HepG2 (cell line): ENCODE measurements around the gene PNPLA2. TPM values are rescaled to one million over a fixed set of nuclear protein-coding genes. Genes with fewer than 3 reads are reported as not detected.

Experiments used
- CHD4 ChIP-seq: fragments of 200-600 bp; sonication (generic); IDR thresholded peaks from 2 replicates; pipeline ENCODE4 v1.7.0; 2017; ENCODE audit warnings: mild to moderate bottlenecking, low read length, borderline replicate concordance
- EHMT2 ChIP-seq: fragments of 200-600 bp; sonication (generic); IDR thresholded peaks from 2 replicates; pipeline ENCODE4 v1.7.0; 2017; ENCODE audit warnings: antibody characterized with exemption, low read depth, low read length, borderline replicate concordance
- GTF3A ChIP-seq: sonication (generic); formaldehyde crosslinking; conservative IDR thresholded peaks from 2 replicates; pipeline ENCODE4 v1.4.0; 2020; ENCODE audit warnings: mild to moderate bottlenecking, missing genetic modification reagents
- MAFF ChIP-seq: IDR thresholded peaks from 2 replicates; pipeline ENCODE4 v1.6.1; 2011; ENCODE audit warnings: low read depth, low read length, improper control_type of control experiment
- NR2F1 ChIP-seq, 2 experiments: fragments of 450-650 bp in 1 of 2; formaldehyde crosslinking in 1 of 2; IDR thresholded peaks; 2 replicates each; pipeline versions ENCODE4 v1.5.0 to v1.6.1; 2016 to 2020; ENCODE audit warnings: mild to moderate bottlenecking in 1 of 2, missing compliant biosample characterization in 1 of 2, missing genetic modification reagents in 1 of 2, moderate library complexity in 1 of 2
- RAD21 ChIP-seq: fragments of 450-650 bp; formaldehyde crosslinking; IDR thresholded peaks from 2 replicates; pipeline ENCODE4 v1.5.0; 2020; ENCODE audit warnings: mild to moderate bottlenecking
- SNRNP70 ChIP-seq: fragments of 200-400 bp; formaldehyde crosslinking; IDR thresholded peaks from 2 replicates; pipeline ENCODE4 v1.6.1; 2017; ENCODE audit warnings: mild to moderate bottlenecking, low read depth, low read length, moderate library complexity
- SOX6 ChIP-seq, 2 experiments: fragments of 450-650 bp in 1 of 2; sonication (generic) in 1 of 2; formaldehyde crosslinking in 1 of 2; IDR thresholded peaks; 2 replicates each; pipeline versions ENCODE4 v1.4.0 to v1.6.1; 2017 to 2020; ENCODE audit warnings: antibody characterized with exemption in 1 of 2, mild to moderate bottlenecking in 1 of 2, missing genetic modification reagents in 1 of 2
- SRSF1 ChIP-seq: fragments of 200-400 bp; formaldehyde crosslinking; optimal IDR thresholded peaks from 2 replicates; pipeline ENCODE3; 2017; ENCODE audit warnings: mild to moderate bottlenecking, low read depth, low read length, moderate library complexity
- TAF1 ChIP-seq: sonication (generic); formaldehyde crosslinking; IDR thresholded peaks from 2 replicates; pipeline ENCODE4 v1.4.0; 2020; ENCODE audit warnings: missing genetic modification reagents
- ZBTB2 ChIP-seq: sonication (generic); formaldehyde crosslinking; IDR thresholded peaks from 2 replicates; pipeline ENCODE4 v1.8.0; 2022; ENCODE audit warnings: low read depth, missing genetic modification reagents
- ZBTB8A ChIP-seq: sonication (generic); formaldehyde crosslinking; IDR thresholded peaks from 2 replicates; pipeline ENCODE4 v1.4.0; 2020; ENCODE audit warnings: mild to moderate bottlenecking, low read depth, missing genetic modification reagents, borderline replicate concordance
- ZFYVE20 ChIP-seq: sonication (generic); formaldehyde crosslinking; IDR thresholded peaks from 2 replicates; pipeline ENCODE4 v1.8.0; 2023; ENCODE audit warnings: low read depth, mild to moderate bottlenecking, moderate library complexity, missing genetic modification reagents, borderline replicate concordance
- ZNF263 ChIP-seq: sonication (generic); formaldehyde crosslinking; IDR thresholded peaks from 2 replicates; pipeline ENCODE4 v1.4.0; 2020; ENCODE audit warnings: missing genetic modification reagents
- ZNF33A ChIP-seq: sonication (generic); formaldehyde crosslinking; IDR thresholded peaks from 2 replicates; pipeline ENCODE4 v1.5.1; 2020; ENCODE audit warnings: missing genetic modification reagents, mild to moderate bottlenecking, moderate library complexity, borderline replicate concordance
- ZNF383 ChIP-seq: sonication (generic); formaldehyde crosslinking; IDR thresholded peaks from 2 replicates; pipeline ENCODE4 v1.4.0; 2020; ENCODE audit warnings: missing genetic modification reagents, mild to moderate bottlenecking, borderline replicate concordance
- ZNF598 ChIP-seq: sonication (generic); formaldehyde crosslinking; IDR thresholded peaks from 2 replicates; pipeline ENCODE4 v1.5.1; 2020; ENCODE audit warnings: mild to moderate bottlenecking, missing genetic modification reagents, borderline replicate concordance
- ZSCAN29 ChIP-seq: sonication (generic); formaldehyde crosslinking; conservative IDR thresholded peaks from 2 replicates; pipeline ENCODE4 v1.4.0; 2020; ENCODE audit warnings: mild to moderate bottlenecking, missing genetic modification reagents
- polyA plus RNA-seq, 8 experiments: library from polyadenylated mRNA; depleted of rRNA in 3 of 8; stranded (reverse) in 7 of 8; unstranded in 1 of 8; fragments of >200 nt; fragmentation: Illumina TruSeq in 4 of 8; extraction: Trizol in 4 of 8; gene quantifications; 2 replicates each; pipeline versions ENCODE4 v1.2.1 to v1.2.3, GENCODE V29; 2011 to 2016; ENCODE audit warnings: low read depth in 4 of 8, missing spikeins in 1 of 8, mixed read lengths in 1 of 8; ENCODE audit not compliant: insufficient read depth in 1 of 8
- total RNA-seq, 5 experiments: library from RNA; depleted of rRNA; stranded (reverse); fragments of >200 nt; fragmentation: Illumina TruSeq; extraction: Trizol; gene quantifications; 2 replicates each; pipeline ENCODE4 v1.2.3, GENCODE V29; 2016; ENCODE audit warnings: low read depth in 1 of 5
- TF ChIP-seq, protein P1 (sequence below): IDR thresholded peaks from 2 replicates; pipeline ENCODE4 v1.6.1; 2016; ENCODE audit warnings: mild to moderate bottlenecking, missing biosample characterization, missing genetic modification reagents
- TF ChIP-seq, protein P2 (sequence below): IDR thresholded peaks from 2 replicates; pipeline ENCODE4 v1.6.1; 2016; ENCODE audit warnings: control low read depth
- TF ChIP-seq, protein P3 (sequence below): sonication (generic); formaldehyde crosslinking; IDR thresholded peaks from 2 replicates; pipeline ENCODE4 v1.4.0; 2020; ENCODE audit warnings: missing genetic modification reagents

The PNPLA2 gene
- total and polyA plus RNA-seq, 2 of the 13 experiments (the other 11 are each of a cell fraction or from before 2014, with no cell fraction given), result 10.5 to 43.2 TPM

- no peak for TF ChIP-seq SNRNP70
- TF ChIP-seq CHD4, result no peak
- TF ChIP-seq NR2F1 (CRISPR knock-in tag; IDR thresholded peaks at IDR 0.05), result no peak
- TF ChIP-seq, protein P1, sequence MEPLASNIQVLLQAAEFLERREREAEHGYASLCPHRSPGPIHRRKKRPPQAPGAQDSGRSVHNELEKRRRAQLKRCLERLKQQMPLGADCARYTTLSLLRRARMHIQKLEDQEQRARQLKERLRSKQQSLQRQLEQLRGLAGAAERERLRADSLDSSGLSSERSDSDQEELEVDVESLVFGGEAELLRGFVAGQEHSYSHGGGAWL (CRISPR knock-in tag), result 0 out of 2 replicates have a peak, but pooled peaks have one; percentile 35
- TF ChIP-seq ZBTB2, result no peak
- TF ChIP-seq, protein P2, sequence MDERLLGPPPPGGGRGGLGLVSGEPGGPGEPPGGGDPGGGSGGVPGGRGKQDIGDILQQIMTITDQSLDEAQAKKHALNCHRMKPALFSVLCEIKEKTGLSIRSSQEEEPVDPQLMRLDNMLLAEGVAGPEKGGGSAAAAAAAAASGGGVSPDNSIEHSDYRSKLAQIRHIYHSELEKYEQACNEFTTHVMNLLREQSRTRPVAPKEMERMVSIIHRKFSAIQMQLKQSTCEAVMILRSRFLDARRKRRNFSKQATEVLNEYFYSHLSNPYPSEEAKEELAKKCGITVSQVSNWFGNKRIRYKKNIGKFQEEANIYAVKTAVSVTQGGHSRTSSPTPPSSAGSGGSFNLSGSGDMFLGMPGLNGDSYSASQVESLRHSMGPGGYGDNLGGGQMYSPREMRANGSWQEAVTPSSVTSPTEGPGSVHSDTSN (CRISPR knock-in tag), result no peak
- no peak for TF ChIP-seq SOX6 (IDR thresholded peaks at IDR 0.05)
- TF ChIP-seq SOX6 (CRISPR knock-in tag; IDR thresholded peaks at IDR 0.05), result peak; percentile 11; the same call in 1 of the 2 replicates
- no peak for TF ChIP-seq RAD21 (CRISPR knock-in tag)
- TF ChIP-seq EHMT2, result no peak
- no peak for TF ChIP-seq MAFF
- peak; percentile 13; the same call in 1 of the 2 replicates for TF ChIP-seq ZNF263 (CRISPR knock-in tag)
- TF ChIP-seq TAF1 (CRISPR knock-in tag), result 0 out of 2 replicates have a peak, but pooled peaks have one; percentile 39
- no peak for TF ChIP-seq SRSF1
- TF ChIP-seq ZNF598 (CRISPR knock-in tag), result no peak
- TF ChIP-seq ZSCAN29, result no peak
- TF ChIP-seq, protein P3, sequence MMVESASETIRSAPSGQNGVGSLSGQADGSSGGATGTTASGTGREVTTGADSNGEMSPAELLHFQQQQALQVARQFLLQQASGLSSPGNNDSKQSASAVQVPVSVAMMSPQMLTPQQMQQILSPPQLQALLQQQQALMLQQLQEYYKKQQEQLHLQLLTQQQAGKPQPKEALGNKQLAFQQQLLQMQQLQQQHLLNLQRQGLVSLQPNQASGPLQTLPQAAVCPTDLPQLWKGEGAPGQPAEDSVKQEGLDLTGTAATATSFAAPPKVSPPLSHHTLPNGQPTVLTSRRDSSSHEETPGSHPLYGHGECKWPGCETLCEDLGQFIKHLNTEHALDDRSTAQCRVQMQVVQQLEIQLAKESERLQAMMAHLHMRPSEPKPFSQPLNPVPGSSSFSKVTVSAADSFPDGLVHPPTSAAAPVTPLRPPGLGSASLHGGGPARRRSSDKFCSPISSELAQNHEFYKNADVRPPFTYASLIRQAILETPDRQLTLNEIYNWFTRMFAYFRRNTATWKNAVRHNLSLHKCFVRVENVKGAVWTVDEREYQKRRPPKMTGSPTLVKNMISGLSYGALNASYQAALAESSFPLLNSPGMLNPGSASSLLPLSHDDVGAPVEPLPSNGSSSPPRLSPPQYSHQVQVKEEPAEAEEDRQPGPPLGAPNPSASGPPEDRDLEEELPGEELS (CRISPR knock-in tag), result 0 out of 2 replicates have a peak, but pooled peaks have one; percentile 9
- no peak for TF ChIP-seq ZBTB8A (CRISPR knock-in tag)
- no peak for TF ChIP-seq ZNF383 (CRISPR knock-in tag)
- no peak for TF ChIP-seq ZFYVE20 (CRISPR knock-in tag)
- no peak for TF ChIP-seq ZNF33A (CRISPR knock-in tag)
- TF ChIP-seq GTF3A (CRISPR knock-in tag), result no peak
Observed at GRCh38 chr11:844693-845644, 26.3 kb downstream of the PNPLA2 start (continued).
